Measurements from ENCODE around the gene TSHR.

DNA sequence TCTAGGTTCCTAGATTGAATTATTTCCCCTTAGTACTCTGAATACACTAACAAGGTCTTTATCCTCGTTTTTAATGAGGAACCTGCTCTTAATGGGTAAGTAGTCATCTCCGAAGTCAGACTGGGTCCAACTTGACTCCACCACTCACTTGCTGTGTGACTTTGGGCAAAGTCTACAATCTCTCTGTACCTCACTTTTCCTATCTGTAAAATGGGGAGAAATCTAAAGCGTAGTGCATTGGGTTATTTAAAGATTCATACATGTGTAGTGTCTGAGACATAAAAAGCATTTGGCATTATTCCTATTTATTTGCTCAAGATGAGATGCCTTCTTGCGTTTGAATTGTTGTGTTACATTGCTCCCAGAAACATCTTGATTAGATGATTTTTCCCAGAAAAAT, 213.8 kb downstream of the TSHR start:
- TF ChIP-seq POLR2A (IDR thresholded peaks at IDR 0.05) (no peak), POLR2AphosphoS5 (IDR thresholded peaks at IDR 0.05) (no peak)
- TF ChIP-seq, protein P1, sequence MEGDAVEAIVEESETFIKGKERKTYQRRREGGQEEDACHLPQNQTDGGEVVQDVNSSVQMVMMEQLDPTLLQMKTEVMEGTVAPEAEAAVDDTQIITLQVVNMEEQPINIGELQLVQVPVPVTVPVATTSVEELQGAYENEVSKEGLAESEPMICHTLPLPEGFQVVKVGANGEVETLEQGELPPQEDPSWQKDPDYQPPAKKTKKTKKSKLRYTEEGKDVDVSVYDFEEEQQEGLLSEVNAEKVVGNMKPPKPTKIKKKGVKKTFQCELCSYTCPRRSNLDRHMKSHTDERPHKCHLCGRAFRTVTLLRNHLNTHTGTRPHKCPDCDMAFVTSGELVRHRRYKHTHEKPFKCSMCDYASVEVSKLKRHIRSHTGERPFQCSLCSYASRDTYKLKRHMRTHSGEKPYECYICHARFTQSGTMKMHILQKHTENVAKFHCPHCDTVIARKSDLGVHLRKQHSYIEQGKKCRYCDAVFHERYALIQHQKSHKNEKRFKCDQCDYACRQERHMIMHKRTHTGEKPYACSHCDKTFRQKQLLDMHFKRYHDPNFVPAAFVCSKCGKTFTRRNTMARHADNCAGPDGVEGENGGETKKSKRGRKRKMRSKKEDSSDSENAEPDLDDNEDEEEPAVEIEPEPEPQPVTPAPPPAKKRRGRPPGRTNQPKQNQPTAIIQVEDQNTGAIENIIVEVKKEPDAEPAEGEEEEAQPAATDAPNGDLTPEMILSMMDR (IDR thresholded peaks at IDR 0.05) = no peak

All from suprapubic skin (tissue), 4 donors.